ENCODE measurements around the gene MTG2.

MTG2 gene

GRCh38 chr20:62235001-62235776 lies 52.4 kb downstream of the MTG2 start:
- no peak for DNase-seq (ENCODE audit: low read depth in 2 of 2)

GRCh38 chr20:62235777-62236157 lies 52.9 kb downstream of the MTG2 start:
- DNase-seq (ENCODE audit: low read depth in 2 of 2) = no peak

- no peak for DNase-seq (ENCODE audit: low read depth in 2 of 2)
Observed at GRCh38 chr20:62236200-62236599, 53.4 kb downstream of the MTG2 start.

GRCh38 chr20:62236766-62237513 lies 54.1 kb downstream of the MTG2 start:
- no peak for DNase-seq (ENCODE audit: low read depth in 2 of 2)

GRCh38 chr20:62237514-62237800 lies 54.6 kb downstream of the MTG2 start:
- no peak for DNase-seq (ENCODE audit: low read depth in 2 of 2)

GRCh38 chr20:62237801-62238568 lies 55.2 kb downstream of the MTG2 start, which contains the start of gene OSBPL2:
Gene OSBPL2 (plus strand): TSS chr20:62238521. CDS start chr20:62256185, 17,664 bp downstream.
- DNase-seq (ENCODE audit: low read depth in 2 of 2) = peak; percentile 100

- no peak for DNase-seq (ENCODE audit: low read depth in 2 of 2)
Observed at GRCh38 chr20:62238569-62239277, 55.9 kb downstream of the MTG2 start.

GRCh38 chr20:62239278-62239879 lies 56.6 kb downstream of the MTG2 start:
- no peak for DNase-seq (ENCODE audit: low read depth in 2 of 2)

- no peak for DNase-seq (ENCODE audit: low read depth in 2 of 2)
Observed at GRCh38 chr20:62240020-62240685, 57.3 kb downstream of the MTG2 start.

- no peak for DNase-seq (ENCODE audit: low read depth in 2 of 2)
Observed at GRCh38 chr20:62241506-62241905, 58.7 kb downstream of the MTG2 start.

- no peak for DNase-seq (ENCODE audit: low read depth in 2 of 2)
Observed at GRCh38 chr20:62242176-62242575, 59.3 kb downstream of the MTG2 start.

GRCh38 chr20:62243106-62243505 lies 60.3 kb downstream of the MTG2 start:
- no peak for DNase-seq (ENCODE audit: low read depth in 2 of 2)

GRCh38 chr20:62243906-62244515 lies 61.2 kb downstream of the MTG2 start:
- no peak for DNase-seq (ENCODE audit: low read depth in 2 of 2)

GRCh38 chr20:62244644-62245108 lies 61.8 kb downstream of the MTG2 start:
- DNase-seq (ENCODE audit: low read depth in 2 of 2) = no peak

- DNase-seq (ENCODE audit: low read depth in 2 of 2) = no peak
Observed at GRCh38 chr20:62245911-62246280, 63.1 kb downstream of the MTG2 start.

- no peak for DNase-seq (ENCODE audit: low read depth in 2 of 2)
Observed at GRCh38 chr20:62246431-62246830, 63.6 kb downstream of the MTG2 start.

- DNase-seq (ENCODE audit: low read depth in 2 of 2) = no peak
Observed at GRCh38 chr20:62246872-62247652, 64.2 kb downstream of the MTG2 start.

GRCh38 chr20:62248890-62249560 lies 66.2 kb downstream of the MTG2 start:
- no peak for DNase-seq (ENCODE audit: low read depth in 2 of 2)

GRCh38 chr20:62252342-62252966 lies 69.6 kb downstream of the MTG2 start:
- no peak for DNase-seq (ENCODE audit: low read depth in 2 of 2)

Measured in stimulated activated CD4-positive, alpha-beta T cell treated with anti-CD3 and anti-CD28 coated beads, Interleukin-15, amount 100 ng/mL, for 48 hours (primary cell).